ENCODE results near the gene ZMPSTE24. TPM values are rescaled to one million over a fixed set of nuclear protein-coding genes. Genes with fewer than 3 reads are reported as not detected.

Gene ZMPSTE24
- total RNA-seq, 1 donor from 2014 or later: 34.1 TPM

DNA sequence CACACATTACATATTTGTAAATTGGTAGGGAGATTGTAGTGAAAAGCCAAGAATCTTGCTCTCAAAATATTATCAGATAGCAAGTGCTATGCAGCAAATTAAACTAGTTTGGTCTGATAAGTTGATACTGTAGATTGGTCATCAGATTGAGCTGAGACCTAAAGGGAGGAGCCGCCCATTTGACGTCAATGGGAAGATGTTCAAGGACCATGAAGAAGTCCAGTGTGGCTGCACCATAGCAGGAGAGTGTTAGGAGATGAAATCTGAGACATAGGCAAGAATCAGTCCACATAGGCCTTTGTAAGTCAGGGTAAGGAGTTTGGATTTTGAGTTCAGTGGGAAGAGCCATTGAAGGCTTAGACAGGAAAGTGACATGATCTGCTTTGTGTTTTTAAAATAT is 16.3 kb downstream of the ZMPSTE24 start:
- H3K36me3 Mint-ChIP-seq: peaks cover 37% of the 10 kb centered on the region
- no peak for DNase-seq (ENCODE audit: extremely low spot score, unreplicated experiment)
- H3K9me3 Mint-ChIP-seq: no peaks in the 10 kb centered on the region
- H3K4me3 Mint-ChIP-seq: no peak overlapping the region
- TF ChIP-seq, protein P1, sequence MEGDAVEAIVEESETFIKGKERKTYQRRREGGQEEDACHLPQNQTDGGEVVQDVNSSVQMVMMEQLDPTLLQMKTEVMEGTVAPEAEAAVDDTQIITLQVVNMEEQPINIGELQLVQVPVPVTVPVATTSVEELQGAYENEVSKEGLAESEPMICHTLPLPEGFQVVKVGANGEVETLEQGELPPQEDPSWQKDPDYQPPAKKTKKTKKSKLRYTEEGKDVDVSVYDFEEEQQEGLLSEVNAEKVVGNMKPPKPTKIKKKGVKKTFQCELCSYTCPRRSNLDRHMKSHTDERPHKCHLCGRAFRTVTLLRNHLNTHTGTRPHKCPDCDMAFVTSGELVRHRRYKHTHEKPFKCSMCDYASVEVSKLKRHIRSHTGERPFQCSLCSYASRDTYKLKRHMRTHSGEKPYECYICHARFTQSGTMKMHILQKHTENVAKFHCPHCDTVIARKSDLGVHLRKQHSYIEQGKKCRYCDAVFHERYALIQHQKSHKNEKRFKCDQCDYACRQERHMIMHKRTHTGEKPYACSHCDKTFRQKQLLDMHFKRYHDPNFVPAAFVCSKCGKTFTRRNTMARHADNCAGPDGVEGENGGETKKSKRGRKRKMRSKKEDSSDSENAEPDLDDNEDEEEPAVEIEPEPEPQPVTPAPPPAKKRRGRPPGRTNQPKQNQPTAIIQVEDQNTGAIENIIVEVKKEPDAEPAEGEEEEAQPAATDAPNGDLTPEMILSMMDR (conservative IDR thresholded peaks at IDR 0.05): no peak
- H3K4me1 Mint-ChIP-seq (ENCODE audit: unreplicated experiment): no peaks in the 10 kb centered on the region
- no peak overlapping the region for H3K27ac Mint-ChIP-seq
- no peaks in the 10 kb centered on the region for H3K27me3 Mint-ChIP-seq

DNA sequence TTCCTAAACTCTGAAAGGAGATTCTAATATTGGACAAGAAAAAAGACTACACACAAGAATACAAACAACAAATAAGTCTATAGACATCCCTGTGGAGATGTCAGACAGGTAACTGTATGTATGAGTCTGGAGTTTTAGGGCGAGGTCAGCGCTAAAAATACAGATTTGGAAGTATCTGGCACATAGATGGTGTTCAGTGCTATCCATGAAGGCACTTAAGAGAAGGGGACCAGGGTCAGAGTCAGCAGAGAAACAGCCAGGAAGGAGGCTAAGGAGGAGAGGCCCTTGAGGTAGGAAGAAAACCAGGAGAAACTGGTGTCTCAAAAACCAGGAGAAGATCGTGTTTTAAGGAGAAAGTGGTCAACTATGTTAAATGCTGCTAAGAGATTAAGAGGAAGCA is 18.1 kb downstream of the ZMPSTE24 start:
- Mint-ChIP-seq H3K9me3 (no peaks in the 10 kb centered on the region), H3K36me3 (peaks cover 29% of the 10 kb centered on the region), H3K27ac (no peak overlapping the region), H3K4me3 (no peak overlapping the region), H3K27me3 (no peaks in the 10 kb centered on the region), H3K4me1 (ENCODE audit: unreplicated experiment) (no peaks in the 10 kb centered on the region)
- TF ChIP-seq, protein P1 (conservative IDR thresholded peaks at IDR 0.05): no peak
- no peak for DNase-seq (ENCODE audit: extremely low spot score, unreplicated experiment)

DNA sequence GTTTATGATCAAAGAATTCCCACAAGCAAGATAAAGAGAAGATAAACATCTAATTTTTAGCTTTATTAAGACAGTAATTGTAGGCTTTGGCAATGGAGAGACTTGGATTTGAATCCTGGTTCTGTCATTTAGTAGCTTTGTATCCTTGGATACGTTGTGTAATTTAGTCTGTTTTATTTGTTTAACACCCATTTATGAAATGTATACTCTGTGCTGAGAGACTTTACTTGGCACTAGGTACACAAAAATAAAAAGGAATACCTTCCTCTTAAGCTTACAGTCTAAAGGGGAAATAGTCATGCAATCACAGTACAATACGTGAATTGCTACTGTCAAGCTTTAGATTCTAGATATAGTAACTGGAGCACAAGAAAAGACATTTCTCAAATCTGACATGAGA is 23.8 kb downstream of the ZMPSTE24 start:
- no peak overlapping the region for H3K4me3 Mint-ChIP-seq
- no peak overlapping the region for H3K27ac Mint-ChIP-seq
- H3K36me3 Mint-ChIP-seq: peaks cover 18% of the 10 kb centered on the region
- TF ChIP-seq, protein P1 (conservative IDR thresholded peaks at IDR 0.05): no peak
- DNase-seq (ENCODE audit: extremely low spot score, unreplicated experiment): no peak
- H3K4me1 Mint-ChIP-seq (ENCODE audit: unreplicated experiment): no peaks in the 10 kb centered on the region
- H3K9me3 Mint-ChIP-seq: no peaks in the 10 kb centered on the region
- H3K27me3 Mint-ChIP-seq: no peaks in the 10 kb centered on the region

DNA sequence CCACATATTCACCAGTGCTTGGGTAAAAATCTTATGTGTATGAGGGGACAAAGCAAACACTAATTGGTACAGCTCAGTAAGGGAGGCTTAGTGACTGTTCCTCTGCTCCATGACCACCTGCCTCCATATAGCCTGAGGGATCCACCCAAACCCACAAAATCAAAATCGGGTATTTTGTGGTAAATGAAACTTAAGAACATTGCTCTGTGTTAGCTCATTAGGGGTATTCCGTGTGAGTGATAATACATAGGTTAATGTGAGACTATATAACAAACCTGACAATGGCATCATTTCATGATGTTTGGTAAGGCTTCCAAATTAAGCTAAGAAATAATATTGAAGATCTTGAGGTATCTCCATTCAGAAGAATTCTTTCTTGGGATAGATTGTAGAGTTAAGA is 33.3 kb downstream of the ZMPSTE24 start:
- no peaks in the 10 kb centered on the region for H3K9me3 Mint-ChIP-seq
- no peak overlapping the region for H3K27ac Mint-ChIP-seq
- TF ChIP-seq, protein P1 (conservative IDR thresholded peaks at IDR 0.05): no peak
- no peak for DNase-seq (ENCODE audit: extremely low spot score, unreplicated experiment)
- H3K36me3 Mint-ChIP-seq: peaks cover 30% of the 10 kb centered on the region
- H3K4me1 Mint-ChIP-seq (ENCODE audit: unreplicated experiment): no peaks in the 10 kb centered on the region
- H3K27me3 Mint-ChIP-seq: no peaks in the 10 kb centered on the region
- H3K4me3 Mint-ChIP-seq: no peak overlapping the region

DNA sequence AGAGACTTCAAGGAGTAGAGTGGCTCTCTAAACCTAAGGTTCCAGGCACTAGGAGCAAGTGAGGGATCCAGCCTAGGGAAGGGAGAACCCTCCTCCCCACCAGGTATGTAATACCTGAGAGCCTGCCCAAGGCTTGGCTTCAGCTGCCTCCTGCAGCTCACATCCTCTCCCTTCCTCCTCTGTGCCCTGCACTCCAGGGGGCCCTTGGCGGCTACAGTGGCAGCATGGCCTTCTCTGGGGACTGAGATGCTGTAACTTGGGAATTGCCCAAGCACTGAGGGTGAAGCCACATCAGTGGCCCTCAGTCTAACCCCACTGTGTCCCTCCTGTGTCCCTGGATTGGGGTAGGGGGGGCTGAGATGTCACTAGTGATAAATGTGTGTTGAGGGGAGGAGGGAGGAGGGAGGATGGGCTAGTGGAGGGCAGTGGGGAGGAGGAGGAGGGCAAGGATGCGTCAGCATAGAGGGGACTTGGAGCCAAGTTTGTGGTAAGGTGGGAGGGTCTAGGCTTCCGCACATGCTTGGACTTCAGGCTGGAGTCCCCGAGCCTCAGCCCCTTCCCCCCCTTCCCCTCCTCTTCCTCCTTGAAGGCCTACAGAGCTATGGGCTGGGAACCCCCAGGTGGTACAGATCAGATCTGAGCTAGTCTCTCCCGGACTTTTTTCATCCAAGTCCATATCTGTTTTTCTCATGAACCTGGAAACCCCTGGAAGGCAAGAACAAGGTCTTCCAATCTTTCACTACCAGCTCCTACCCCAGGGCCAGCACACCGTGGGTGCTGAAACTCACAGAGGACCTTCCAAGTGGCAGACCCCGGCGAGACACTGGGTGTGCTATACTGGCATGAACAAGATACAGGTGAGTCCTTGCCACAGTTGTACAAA is 41.6 kb downstream of the ZMPSTE24 start:
- no peaks in the 10 kb centered on the region for H3K4me1 Mint-ChIP-seq (ENCODE audit: unreplicated experiment)
- no peak overlapping the region for H3K4me3 Mint-ChIP-seq
- H3K36me3 Mint-ChIP-seq: no peaks in the 10 kb centered on the region
- TF ChIP-seq, protein P1 (conservative IDR thresholded peaks at IDR 0.05): no peak
- H3K27ac Mint-ChIP-seq: no peak overlapping the region
- DNase-seq (ENCODE audit: extremely low spot score, unreplicated experiment): no peak
- H3K9me3 Mint-ChIP-seq: no peaks in the 10 kb centered on the region
- H3K27me3 Mint-ChIP-seq: no peaks in the 10 kb centered on the region
